HL-60/S4 treated with retinoic acid at 250 ng/mL for 4 days and 3 days (cell line): Measurements from ENCODE around the gene PTPRT.

Experiments used
- in situ Hi-C: fragments of 300-500 bp; cut with MboI; formaldehyde crosslinking; loops from 2 replicates; pipeline ENCODE4 v1.7.0; 2022; ENCODE audit warnings: low sequenced_read_pairs

The PTPRT gene

DNA sequence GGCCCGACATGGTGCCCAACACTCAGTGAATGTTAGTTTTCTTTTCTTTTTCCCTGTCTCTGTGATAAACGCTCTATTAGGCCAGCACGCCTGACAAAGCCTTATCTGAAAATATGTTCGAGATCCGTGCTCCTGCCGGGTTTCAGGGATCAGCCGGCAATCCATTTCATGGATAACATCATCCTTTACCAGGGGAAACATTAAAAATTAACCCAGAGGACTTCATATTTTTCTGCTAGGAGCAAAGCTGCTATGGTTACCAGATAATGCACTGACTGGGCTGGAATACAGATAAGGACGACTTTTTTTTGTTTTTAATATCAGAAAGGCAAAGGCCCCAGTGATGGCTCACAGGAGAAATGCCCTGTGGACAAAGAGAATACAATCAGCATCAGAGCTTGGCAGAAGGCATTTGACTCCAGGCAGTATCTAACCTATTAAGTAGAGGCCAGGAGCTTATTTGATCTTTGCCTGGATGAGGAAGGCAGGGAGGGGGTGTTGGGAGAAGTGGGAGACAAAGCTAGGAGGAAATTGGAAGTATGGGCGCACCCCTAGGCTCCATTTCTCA, 1089.5 kb downstream of the PTPRT start:
- in situ Hi-C loops: no loop called here

DNA sequence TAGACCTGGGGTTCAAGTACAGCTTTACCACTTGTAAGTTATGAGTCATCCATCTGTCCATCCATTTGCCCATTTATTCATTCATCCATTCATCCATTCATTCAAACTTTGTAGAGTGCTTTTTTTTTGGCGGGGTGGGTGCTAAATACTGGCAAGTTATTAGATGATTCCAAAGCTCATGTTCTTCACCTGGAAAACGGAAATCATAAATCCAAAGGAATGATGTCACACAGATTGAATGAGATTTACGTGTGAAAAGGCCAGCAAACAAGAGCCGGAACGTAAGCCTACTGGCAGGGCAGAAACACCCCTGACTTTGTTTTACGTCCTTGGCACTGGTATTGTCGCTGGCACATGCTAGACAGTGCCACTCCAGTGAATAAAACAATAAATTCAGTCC, 1090.6 kb downstream of the PTPRT start:
- in situ Hi-C loops: no loop called here

DNA sequence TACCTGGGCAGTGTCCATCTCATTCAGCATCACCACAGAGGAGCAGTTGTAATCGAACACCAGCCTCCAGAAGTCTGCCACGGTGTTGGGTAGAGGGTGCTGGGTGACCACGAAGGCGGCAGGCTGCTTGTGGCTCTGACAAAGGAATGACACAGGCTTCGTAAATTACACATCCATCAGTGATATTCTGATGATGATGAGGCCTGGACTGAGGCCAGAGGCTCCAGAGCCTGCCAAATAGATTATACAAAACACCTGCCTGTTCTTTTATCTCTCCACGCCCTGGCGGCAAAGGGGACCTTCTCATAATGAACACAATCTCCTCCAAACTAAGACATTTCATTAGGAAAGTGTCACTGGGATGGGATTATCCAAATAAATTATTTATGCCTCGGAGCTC, 1091.3 kb downstream of the PTPRT start:
- in situ Hi-C loops: no loop called here

DNA sequence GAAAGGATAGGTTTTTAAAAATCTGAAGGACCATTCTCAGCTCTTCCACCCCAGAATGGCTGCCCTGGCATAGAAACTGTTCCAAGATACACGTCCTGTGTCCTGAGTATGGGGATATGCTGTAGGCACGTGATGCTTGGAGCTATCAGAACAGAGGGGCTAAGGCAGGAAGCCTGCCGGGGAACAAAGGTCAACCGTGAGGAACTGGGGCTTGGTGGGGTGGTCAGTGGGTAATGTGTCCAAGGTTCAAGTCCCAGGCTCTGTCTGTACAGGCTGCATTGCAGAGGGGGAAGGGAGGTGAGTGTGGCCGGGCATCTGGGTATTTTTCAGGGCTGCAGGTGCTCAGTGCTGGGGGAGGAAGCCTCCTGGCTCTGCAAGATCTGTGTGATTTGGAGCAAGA, 1092.0 kb downstream of the PTPRT start:
- in situ Hi-C loops: no loop called here

DNA sequence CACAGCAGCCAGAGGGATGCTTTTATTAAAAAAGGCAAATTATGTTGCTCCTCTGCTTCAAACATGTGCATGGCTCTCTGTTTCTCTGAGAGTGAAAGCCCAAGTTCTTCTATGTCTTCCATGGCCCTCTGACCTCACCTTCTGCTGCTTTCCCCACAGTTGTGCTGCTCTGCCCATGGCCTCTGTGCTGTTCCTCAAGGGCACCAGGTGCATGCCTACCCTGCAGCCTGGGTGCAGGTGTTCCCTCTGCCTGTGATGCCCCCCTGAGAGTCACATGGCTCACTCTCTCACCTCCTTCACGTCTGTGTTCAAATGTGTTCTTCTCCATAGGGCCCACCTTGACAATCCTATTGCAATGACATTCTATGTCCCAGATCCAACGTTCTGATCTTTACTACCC, 1094.5 kb downstream of the PTPRT start:
- in situ Hi-C loops: no loop called here

DNA sequence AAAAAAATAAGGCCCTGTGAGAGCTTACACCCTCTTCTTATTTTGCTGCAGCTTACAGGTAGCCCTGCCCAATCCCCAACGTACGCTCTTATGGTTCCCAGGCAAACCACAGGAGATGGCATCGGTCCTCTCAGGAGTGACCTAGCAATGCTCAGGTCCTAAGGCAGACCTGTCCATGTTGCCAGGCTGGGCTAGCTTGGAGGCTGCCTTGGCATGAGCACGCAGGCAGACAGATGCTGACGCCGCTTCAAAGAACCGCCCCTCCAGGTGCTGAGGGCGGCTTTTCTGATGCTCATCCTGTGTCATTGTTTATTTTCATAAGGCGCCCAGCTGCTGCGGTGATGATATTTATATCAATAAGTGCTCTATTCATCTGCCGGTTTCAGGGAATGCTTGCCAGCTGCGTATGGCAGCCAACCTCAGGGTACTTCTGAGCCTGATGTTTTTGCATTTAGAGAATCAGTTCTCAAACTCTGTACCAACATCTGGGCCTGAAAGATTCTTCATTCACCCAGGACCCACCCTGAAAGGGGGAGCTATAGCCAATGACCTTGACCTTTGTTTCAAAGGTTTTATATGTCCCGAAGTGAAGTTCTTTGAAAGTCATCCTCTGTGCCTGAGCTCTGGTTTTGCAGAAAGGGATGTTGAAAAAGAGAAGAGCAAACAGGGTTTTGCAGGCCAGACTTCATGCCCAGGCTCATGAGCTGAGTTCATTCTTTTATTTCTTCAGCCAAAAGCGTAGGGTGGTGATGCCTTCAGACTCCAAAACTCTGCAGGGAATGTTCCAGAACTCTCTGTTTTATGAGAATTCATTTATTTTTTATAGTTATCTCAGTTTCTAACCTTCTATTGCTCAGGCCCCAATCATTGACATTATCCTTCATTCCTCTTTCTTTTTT, 1095.9 kb downstream of the PTPRT start:
- in situ Hi-C loops: no loop called here

DNA sequence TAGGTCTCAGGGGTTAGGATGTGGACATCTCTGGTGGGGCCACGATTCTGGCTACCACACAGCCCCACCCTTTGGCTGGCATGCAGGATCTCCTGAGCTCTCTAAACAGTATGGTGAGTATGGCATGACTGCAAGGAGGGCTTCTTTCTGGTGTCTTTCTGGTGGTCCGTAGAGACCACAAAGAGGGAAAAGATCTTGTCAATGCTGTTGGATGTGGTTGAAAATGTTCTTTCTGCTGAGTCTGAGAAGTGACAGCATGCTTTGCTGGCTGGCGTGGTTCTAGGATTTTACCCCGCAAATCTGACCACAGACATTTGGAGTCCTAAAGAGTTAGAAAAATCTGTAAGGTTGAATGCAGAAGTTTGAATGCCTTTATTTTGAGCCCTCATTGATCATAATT, 1096.7 kb downstream of the PTPRT start:
- in situ Hi-C loops: no loop called here

DNA sequence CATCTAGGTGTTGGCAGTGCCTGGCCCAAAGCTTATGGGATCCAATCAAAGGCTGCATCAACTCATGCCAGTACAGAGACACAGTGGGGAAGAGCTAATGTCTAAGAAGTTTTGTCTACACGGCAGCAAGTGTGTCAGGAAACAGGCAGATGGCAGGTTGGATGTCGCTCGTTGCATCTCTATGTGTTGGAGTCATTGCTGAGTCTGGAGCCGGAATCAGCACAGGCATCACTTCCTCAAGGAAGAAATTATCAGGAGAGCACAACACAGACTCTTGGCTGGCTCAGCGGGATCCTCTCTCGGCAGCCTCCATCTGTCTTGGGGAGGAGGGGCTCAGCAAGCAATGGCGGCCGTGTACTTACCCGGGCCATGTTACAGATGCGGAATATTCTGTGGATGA, 1104.3 kb downstream of the PTPRT start:
- in situ Hi-C loops: no loop called here

DNA sequence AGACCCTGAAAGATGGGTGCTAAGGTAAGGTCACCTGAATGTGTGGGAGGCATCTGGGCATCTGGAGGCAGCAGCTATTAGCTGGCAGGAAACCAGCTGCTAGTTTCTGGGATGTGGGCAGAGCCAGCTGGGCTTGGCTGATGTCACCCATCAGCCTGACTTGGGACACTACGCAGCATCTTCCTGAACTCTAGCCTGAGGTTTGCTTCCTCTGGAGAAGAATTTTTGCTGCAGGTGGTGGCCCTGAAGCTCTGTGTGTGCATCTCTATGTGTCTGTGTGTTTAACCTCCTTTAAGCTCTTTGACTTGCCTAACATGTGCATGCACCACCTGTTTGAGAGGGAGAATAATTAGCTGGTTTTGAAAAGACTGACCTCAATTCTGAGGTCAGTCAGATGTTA, 1106.4 kb downstream of the PTPRT start:
- in situ Hi-C loops: no loop called here

DNA sequence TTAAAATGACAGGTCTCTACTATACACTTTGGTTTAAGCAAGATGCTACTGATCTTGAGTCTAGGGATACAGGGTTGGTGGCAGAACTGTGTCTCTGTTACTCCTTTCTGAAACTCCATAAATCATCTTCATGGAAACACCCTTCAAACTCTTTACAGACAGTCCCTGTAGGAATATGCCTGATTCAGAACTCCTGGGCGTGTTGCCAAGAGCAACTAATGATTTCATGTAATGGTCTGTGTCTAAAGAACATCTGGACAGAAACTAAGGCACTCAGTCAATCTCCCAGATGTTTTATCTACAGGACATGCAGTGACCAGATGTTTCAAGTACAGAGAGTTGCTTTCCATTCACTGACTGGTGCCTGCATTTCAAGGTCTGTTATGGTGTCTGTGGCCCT, 1107.1 kb downstream of the PTPRT start:
- in situ Hi-C loops: no loop called here

DNA sequence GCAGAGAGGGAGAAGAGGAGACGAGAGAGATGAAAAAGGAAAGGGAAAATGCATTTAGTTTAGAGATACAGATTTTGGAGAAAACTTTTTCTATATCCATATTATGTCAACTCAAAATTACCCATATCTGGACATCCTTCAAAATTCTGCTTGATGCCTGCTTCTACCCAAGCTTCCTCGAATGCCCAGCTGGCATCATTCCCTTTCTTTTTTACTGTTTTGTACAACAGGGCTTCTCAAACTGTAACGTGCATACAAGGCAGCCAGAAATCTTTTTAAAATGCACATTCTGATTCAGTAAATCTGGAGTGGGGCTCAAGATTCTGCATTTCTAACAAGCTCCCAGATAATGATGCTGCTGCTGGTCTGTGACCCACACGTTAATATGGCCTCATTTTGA, 1108.8 kb downstream of the PTPRT start:
- in situ Hi-C loops: no loop called here

DNA sequence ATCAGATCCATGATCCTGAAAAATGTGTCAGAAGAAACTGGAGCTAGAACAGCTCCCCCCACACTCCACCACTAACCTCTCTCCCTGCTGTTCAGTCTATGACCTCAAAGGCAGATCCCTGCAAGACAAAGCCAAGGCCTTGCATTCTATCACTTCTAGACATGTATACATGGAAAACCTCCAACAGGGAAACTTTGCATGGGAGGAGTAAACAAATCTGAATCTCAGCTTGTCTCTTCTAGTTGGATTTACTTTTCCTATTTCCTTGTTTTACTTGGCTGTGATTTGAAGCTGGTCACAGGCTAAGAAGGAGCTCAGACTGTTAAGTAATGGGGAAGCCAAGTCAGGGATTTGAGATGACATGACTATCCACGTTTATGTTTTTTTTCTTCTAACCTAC, 1114.8 kb downstream of the PTPRT start:
- in situ Hi-C loops: no loop called here

DNA sequence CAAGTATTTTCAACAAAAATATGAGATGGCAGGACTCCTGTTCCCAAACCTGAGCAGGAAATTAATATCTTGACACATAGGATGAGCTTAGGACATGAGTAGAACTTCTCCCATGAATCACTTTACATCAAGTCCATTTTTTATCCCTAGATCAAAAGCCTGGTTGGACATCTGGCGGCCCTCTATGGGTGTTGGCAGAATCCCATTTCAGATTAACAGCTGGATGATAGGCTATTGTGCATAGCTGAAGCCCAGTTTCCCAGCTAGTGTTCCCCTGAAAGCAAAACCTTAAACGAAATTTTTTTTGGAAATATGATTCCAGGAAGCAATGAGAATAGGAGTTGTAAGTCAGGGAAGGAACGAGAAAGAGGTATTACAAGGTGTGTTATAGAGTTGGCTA, 1122.1 kb downstream of the PTPRT start:
- in situ Hi-C loops: no loop called here

DNA sequence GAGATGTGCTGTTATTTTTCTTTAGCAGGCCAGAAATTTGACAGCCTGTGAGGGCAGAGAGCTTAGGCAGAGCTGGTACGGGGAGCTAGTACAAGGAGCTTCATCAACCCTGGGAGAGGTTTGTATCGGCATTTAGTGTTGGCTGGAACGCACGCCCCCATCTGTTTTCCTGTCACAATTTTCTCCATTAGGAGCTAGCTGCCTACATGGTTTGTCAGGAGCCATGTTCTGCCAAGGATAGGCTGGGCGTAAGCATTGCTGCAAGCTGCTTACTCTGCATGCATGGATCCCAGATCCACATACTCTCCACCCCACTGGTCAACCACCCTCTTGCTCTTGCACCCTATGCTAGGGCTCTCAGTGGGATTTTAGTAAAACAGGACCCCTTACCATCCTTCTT, 1122.5 kb downstream of the PTPRT start:
- in situ Hi-C loops: no loop called here

DNA sequence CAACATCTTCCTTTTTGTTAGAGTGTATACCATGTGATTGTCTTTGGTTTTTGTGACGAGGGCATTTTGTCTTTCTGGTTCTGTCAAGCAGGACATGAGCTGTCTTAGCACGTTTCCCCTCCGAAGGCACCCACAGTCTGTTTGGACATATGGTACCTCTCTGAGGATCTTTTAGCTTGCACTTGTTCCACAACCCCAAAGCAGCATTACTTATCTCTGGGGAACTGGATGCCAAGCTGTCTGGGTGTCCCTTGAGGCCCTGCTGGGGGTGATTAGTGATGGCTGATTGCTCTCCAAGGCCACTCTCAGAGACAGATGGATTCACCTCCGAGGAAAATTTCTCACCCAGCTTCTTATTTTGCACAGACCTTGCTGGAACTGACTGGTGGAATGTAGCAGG, 1126.6 kb downstream of the PTPRT start:
- in situ Hi-C loops: no loop called here

DNA sequence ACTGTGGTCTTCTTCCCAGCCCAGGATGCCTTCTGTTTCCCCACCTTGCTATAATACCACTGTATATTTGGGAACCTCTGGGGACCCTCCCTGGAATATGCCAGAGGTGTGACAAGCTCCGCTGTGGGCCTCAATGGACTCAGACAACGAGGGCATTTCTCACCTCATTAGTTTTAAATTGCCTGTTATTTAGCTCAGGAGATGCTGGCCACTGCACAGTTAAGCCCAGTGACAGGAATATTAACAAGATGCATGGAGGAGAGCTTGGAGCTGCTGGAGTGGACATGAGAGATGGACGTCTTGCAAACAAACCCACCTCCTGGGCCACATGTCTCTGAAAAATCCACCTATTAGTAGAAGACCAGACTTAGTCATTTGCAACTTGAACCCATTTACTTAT, 1136.4 kb downstream of the PTPRT start:
- in situ Hi-C loops: no loop called here

DNA sequence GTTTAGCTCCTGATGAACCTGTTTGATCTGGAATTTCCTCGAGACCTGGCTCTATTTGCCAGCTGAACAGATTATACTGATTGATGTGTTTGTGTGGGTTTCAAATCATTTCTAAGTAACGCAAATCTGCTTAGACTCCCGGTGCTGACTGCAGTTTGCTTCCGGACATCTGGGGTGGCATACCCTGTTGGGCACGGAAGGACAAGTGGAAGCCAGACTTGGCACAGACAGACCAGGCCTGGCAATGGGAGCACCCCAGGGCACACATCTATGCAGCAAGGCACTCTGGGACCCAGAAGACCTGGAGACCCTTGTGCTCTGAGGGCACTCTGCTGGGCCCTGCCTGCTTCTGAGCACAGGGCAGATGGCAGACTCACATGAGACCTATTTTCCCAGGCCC, 1137.8 kb downstream of the PTPRT start:
- in situ Hi-C loops: no loop called here

DNA sequence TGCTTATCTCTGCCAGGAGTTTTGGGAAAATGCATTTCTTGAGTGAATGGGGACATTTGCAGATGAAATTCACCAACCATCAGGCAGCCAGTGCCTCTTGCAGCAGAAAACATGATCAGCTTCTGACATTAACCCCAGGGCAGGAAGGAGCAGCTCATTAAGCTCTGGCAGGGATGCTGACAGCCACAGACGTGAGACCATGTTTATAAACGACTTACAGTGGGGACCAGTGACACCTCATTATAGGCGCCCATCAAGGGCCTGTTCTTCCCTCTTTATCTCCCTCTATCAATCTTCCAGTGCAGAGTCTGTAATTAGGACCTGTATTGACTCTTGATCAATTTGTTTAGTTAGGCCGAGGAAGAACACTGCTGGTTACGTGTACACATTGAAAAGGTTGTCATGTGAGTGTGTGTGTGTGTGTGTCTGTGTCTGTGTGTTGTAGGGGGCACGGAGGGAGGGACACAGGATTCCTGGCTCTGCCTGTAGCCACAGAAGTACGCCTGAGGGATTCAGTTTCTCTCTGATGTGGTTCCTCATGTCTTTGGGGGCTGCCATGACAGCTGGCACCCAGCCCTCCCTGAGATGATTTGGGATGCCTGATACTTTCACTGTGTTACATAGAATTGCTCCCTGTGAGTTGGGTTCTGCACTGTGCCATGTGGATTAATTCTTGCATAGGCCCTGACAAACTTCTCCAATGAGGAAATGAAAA, 1143.2 kb downstream of the PTPRT start:
- in situ Hi-C loops: no loop called here

DNA sequence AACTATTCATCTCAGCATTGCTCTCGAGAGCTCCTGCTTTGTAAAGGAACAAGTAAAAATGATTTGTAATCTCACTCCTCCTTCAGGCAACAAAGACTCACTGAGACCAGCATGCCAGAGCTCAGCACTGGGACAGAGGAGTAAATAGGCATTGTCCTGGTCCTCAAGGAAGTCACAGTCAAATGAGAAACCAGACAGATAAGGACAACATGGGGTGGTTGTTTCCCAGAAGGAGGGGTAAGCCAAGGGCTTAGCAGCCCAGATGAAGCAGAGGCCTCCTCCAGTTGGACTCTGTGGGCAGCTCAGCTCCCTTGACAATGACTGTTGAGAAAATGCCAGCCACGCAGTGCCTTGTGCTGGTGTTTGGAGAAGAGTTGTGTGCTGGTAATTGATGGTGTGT, 1145.8 kb downstream of the PTPRT start:
- in situ Hi-C loops: no loop called here

DNA sequence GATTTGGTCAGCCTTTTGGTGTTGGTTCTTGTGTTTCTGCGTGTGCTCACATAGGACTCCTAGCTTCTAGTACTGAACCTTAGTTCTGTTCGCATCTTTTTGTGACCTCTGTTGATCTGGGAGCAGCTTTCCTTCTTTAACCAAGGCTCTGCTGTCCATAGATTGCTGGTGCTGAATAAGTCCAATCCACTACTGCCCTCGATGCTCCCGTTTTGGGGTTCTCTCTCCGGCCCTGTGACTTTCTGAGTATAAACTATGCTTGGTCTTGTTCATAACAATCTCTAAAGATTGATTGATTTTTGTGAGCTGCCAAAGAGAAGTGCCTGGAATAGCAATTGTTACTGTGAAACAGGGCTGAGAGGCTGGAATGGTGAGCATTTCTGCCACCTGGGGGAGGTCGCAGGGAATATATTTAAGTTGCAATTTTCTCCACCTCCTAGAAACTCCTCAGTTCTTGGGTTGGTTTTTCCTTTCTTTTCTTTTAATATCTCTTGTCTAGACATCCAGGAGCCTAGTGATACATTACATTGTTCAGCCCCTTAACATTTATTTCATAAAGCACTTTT, 1148.6 kb downstream of the PTPRT start:
- in situ Hi-C loops: no loop called here

DNA sequence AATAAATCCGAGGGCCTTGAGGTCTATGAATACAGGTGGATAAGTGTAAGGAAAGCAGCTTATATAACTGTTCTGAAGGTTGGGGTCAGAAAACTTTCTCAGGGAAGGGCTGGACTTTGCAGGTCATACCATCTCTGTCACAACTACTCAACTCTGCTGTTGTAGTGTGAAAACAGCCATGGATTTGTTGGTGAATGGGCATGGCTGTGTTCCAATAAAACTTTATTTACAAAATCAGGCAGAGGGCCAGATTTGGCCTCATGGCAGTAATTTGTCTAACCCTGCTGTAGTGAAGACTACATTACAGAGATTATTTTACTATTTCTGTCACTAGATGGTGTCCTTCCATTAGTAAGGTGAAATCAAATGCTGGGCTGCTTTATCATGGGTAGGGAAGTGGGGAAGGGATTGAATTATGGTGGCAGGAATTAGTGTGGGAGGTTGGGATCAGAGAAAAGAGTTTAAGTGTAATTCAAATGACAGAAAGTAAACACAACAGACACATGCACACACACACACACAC, 1161.9 kb downstream of the PTPRT start:
- in situ Hi-C loops: no loop called here

DNA sequence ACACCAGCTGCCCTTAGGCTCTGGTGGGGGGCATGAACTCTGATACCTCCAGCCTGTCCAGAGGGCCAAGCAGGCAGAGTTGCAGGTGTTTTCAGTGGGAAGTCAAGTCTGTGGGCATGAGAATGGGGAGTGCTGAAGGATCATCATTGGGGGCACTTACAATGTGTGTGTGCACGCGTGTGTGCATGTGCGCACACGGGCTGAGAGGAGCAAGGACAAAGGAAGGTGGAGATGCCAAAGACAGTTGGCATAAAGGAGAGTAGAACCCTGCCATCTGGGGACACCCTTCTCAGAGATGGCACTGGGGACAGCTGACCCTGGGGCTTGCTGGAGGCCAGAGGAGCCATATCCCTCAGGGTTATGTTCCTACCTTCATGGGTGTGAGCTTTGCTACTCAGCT, 1163.1 kb downstream of the PTPRT start:
- in situ Hi-C loops: no loop called here
